ENCODE data around the gene FUT4. TPM values are rescaled to one million over a fixed set of nuclear protein-coding genes. Genes with fewer than 3 reads are reported as not detected.

FUT4 gene
- total RNA-seq, 1 donor from 2014 or later, result 7.2 TPM

- no peak for ATAC-seq
- intact Hi-C loops (cut with DNase I), result no loop called here
- no peak for DNase-seq (ENCODE audit: low spot score)
Measured at GRCh38 chr11:94590352-94591041, 46.8 kb downstream of the FUT4 start.

GRCh38 chr11:94593030-94593429 is 49.3 kb downstream of the FUT4 start:
- intact Hi-C loops (cut with DNase I), result no loop called here
- ATAC-seq (no peak), DNase-seq (ENCODE audit: low spot score) (no peak)

- intact Hi-C loops (cut with DNase I), result no loop called here
- ATAC-seq (no peak), DNase-seq (ENCODE audit: low spot score) (no peak)
Measured at GRCh38 chr11:94595076-94595475, 51.4 kb downstream of the FUT4 start.

DNA sequence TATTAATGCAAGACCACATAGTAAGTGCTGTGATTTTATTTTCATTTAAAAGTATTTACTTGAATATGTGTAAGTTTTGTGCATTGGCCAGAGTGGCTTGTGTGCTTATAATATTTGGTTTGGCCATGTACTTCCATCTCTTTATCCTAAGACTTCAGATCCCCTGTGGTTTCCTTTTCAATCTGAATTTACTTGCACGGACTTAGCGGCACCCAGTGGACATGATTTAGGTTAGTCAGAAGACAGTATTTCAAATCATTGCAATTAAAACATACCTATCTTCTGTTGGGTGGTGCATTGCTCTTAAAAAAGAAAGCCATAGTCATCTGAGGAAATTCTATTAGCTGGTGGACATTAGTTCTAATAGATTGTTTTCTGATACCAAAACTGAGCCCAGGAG is 54.2 kb downstream of the FUT4 start:
- intact Hi-C loops (cut with DNase I), result loop anchor here (2.0 kb wide), 1 partner anchor 75 kb away; no protein-coding TSS in a partner anchor
- peak; percentile 52 for ATAC-seq
- DNase-seq (ENCODE audit: low spot score), result no peak

Other genes with a start within 250 kb of the FUT4 start
- gene IZUMO1R, start 239.3 kb upstream of the FUT4 start, total RNA-seq, result not detected
- 0.62 TPM for gene GPR83, start 142.5 kb upstream of the FUT4 start, total RNA-seq
- gene MRE11, start 50.1 kb upstream of the FUT4 start, total RNA-seq, result 30.7 TPM
- gene ANKRD49, start 49.9 kb upstream of the FUT4 start, total RNA-seq, result 14.1 TPM
- not detected for gene C11orf97, start 31.5 kb upstream of the FUT4 start, total RNA-seq
- 7.8 TPM for gene PIWIL4, start 23.4 kb downstream of the FUT4 start, total RNA-seq
- gene AMOTL1, start 224.4 kb downstream of the FUT4 start, total RNA-seq, result 75.6 TPM

Measured in sciatic nerve (tissue), 2 donors.